Activated T-cell treated with anti-CD3 and anti-CD28 coated beads, Interleukin-2, amount 50 U/mL, for 72 hours (primary cell): ENCODE results near the gene ALKBH8. TPM values are rescaled to one million over a fixed set of nuclear protein-coding genes. Genes with fewer than 3 reads are reported as not detected.

ENCODE experiments used
- ATAC-seq, 2 donors: fragments of 150-1000 bp; cut with Tn5 transposase; replicated peaks in 1 of 2; 2 replicates each; pipeline ENCODE4 v1.10.0; 2021; ENCODE audit warnings: moderate library complexity in 2 of 2, mild to moderate bottlenecking in 1 of 2
- DNase-seq, 2 donors: peaks; one replicate each; pipeline ENCODE4 v3.0.0; 2021 to 2022; ENCODE audit warnings: mixed read lengths in 1 of 2
- H3K27ac Mint-ChIP-seq: one replicate; pipeline ENCODE4 v1.8.0; 2022; ENCODE audit warnings: mild to moderate bottlenecking, moderate library complexity, mixed read lengths
- H3K27me3 Mint-ChIP-seq: one replicate; pipeline ENCODE4 v1.8.0; 2022; ENCODE audit warnings: low read depth, mixed read lengths
- H3K36me3 Mint-ChIP-seq, 2 donors: one replicate each; pipeline ENCODE4 v1.8.0; 2022; ENCODE audit warnings: mixed read lengths in 2 of 2, mild to moderate bottlenecking in 1 of 2; ENCODE audit not compliant: insufficient read depth in 2 of 2
- H3K4me1 Mint-ChIP-seq: one replicate; pipeline ENCODE4 v1.8.0; 2022; ENCODE audit warnings: low read depth, mixed read lengths
- H3K4me3 Mint-ChIP-seq, 2 donors: one replicate each; pipeline ENCODE4 v1.8.0; 2022; ENCODE audit warnings: mild to moderate bottlenecking in 2 of 2, mixed read lengths in 2 of 2, moderate library complexity in 2 of 2
- H3K9me3 Mint-ChIP-seq, 2 donors: one replicate each; pipeline ENCODE4 v1.8.0; 2022; ENCODE audit warnings: mixed read lengths in 2 of 2
- total RNA-seq, 2 donors: library from RNA; stranded (reverse); gene quantifications; one replicate each; pipeline ENCODE4 v1.2.3, GENCODE V29; 2022

Gene ALKBH8
- total RNA-seq, result 10 to 100 TPM; 12.8 TPM

GRCh38 chr11:107565219-107565937, at the start of gene ALKBH8:
Gene ALKBH8 (minus strand): TSS chr11:107565735. CDS start chr11:107560893, 4,842 bp downstream.
- H3K27me3 Mint-ChIP-seq, result no peaks in the 10 kb centered on the region
- H3K36me3 Mint-ChIP-seq, result peaks cover 0 to 1% of the 10 kb centered on the region in 2 donors
- DNase-seq, result peak; percentile 82 to 86
- ATAC-seq, result peak; percentile 88 to 93
- H3K9me3 Mint-ChIP-seq, result no peaks in the 10 kb centered on the region
- H3K4me1 Mint-ChIP-seq, result peaks cover 55% of the 10 kb centered on the region
- H3K27ac Mint-ChIP-seq, result peak within 1 kb of the TSS; percentile 76
- H3K4me3 Mint-ChIP-seq, result peak within 1 kb of the TSS; percentile 87 to 95

GRCh38 chr11:107612445-107612844, 46.9 kb upstream of the ALKBH8 start:
- no peak for DNase-seq
- peaks cover 40% of the 10 kb centered on the region for H3K27me3 Mint-ChIP-seq
- no peaks in the 10 kb centered on the region for H3K36me3 Mint-ChIP-seq
- ATAC-seq, result no peak
- H3K4me1 Mint-ChIP-seq, result no peaks in the 10 kb centered on the region
- H3K9me3 Mint-ChIP-seq, result no peaks in the 10 kb centered on the region
- no peak overlapping the region for H3K27ac Mint-ChIP-seq
- no peak overlapping the region for H3K4me3 Mint-ChIP-seq

GRCh38 chr11:107609400-107610218, 44.1 kb upstream of the ALKBH8 start:
- H3K36me3 Mint-ChIP-seq, result no peaks in the 10 kb centered on the region
- no peaks in the 10 kb centered on the region for H3K9me3 Mint-ChIP-seq
- peaks cover 48% of the 10 kb centered on the region for H3K27me3 Mint-ChIP-seq
- no peaks in the 10 kb centered on the region for H3K4me1 Mint-ChIP-seq
- no peak overlapping the region for H3K4me3 Mint-ChIP-seq
- no peak for ATAC-seq
- DNase-seq, result no peak
- no peak overlapping the region for H3K27ac Mint-ChIP-seq

GRCh38 chr11:107608809-107609208, 43.3 kb upstream of the ALKBH8 start:
- Mint-ChIP-seq H3K36me3 (no peaks in the 10 kb centered on the region), H3K27ac (no peak overlapping the region), H3K27me3 (peaks cover 48% of the 10 kb centered on the region), H3K4me1 (no peaks in the 10 kb centered on the region), H3K4me3 (no peak overlapping the region), H3K9me3 (no peaks in the 10 kb centered on the region)
- DNase-seq (no peak), ATAC-seq (no peak)

- H3K36me3 Mint-ChIP-seq, result no peaks in the 10 kb centered on the region
- H3K27me3 Mint-ChIP-seq, result peaks cover 67% of the 10 kb centered on the region
- H3K4me3 Mint-ChIP-seq, result no peak overlapping the region
- DNase-seq, result no peak
- H3K9me3 Mint-ChIP-seq, result no peaks in the 10 kb centered on the region
- no peak overlapping the region for H3K27ac Mint-ChIP-seq
- no peak for ATAC-seq
- no peaks in the 10 kb centered on the region for H3K4me1 Mint-ChIP-seq
Observed at GRCh38 chr11:107606141-107606540, 40.6 kb upstream of the ALKBH8 start.

- no peaks in the 10 kb centered on the region for H3K9me3 Mint-ChIP-seq
- H3K27me3 Mint-ChIP-seq, result peaks cover 68% of the 10 kb centered on the region
- H3K36me3 Mint-ChIP-seq, result no peaks in the 10 kb centered on the region
- H3K27ac Mint-ChIP-seq, result no peak overlapping the region
- H3K4me3 Mint-ChIP-seq, result no peak overlapping the region
- DNase-seq (no peak), ATAC-seq (no peak)
- no peaks in the 10 kb centered on the region for H3K4me1 Mint-ChIP-seq
Observed at GRCh38 chr11:107605061-107606006, 39.8 kb upstream of the ALKBH8 start.

GRCh38 chr11:107598225-107599139, 32.9 kb upstream of the ALKBH8 start:
- DNase-seq (peak; percentile 16 to 23), ATAC-seq (peak; percentile 77 to 84)
- H3K36me3 Mint-ChIP-seq, result no peaks in the 10 kb centered on the region
- H3K4me3 Mint-ChIP-seq, result no peak overlapping the region
- peaks cover 80% of the 10 kb centered on the region for H3K27me3 Mint-ChIP-seq
- H3K27ac Mint-ChIP-seq, result no peak overlapping the region
- no peaks in the 10 kb centered on the region for H3K9me3 Mint-ChIP-seq
- no peaks in the 10 kb centered on the region for H3K4me1 Mint-ChIP-seq

- peaks cover 24% of the 10 kb centered on the region for H3K4me1 Mint-ChIP-seq
- no peak overlapping the region for H3K27ac Mint-ChIP-seq
- H3K27me3 Mint-ChIP-seq, result peaks cover 88% of the 10 kb centered on the region
- no peaks in the 10 kb centered on the region for H3K9me3 Mint-ChIP-seq
- ATAC-seq, result no peak
- no peak for DNase-seq
- peaks cover 2 to 3% of the 10 kb centered on the region in 2 donors for H3K36me3 Mint-ChIP-seq
- H3K4me3 Mint-ChIP-seq, result no peak overlapping the region
Observed at GRCh38 chr11:107594736-107595135, 29.2 kb upstream of the ALKBH8 start.

- Mint-ChIP-seq H3K4me1 (peaks cover 30% of the 10 kb centered on the region), H3K9me3 (peaks cover 2% of the 10 kb centered on the region in 2 donors)
Observed at GRCh38 chr11:107593951-107594350, 28.4 kb upstream of the ALKBH8 start.

GRCh38 chr11:107592813-107593212, 27.3 kb upstream of the ALKBH8 start:
- H3K36me3 Mint-ChIP-seq, result peaks cover 5 to 6% of the 10 kb centered on the region in 2 donors
- peaks cover 2% of the 10 kb centered on the region in 2 donors for H3K9me3 Mint-ChIP-seq
- peaks cover 96% of the 10 kb centered on the region for H3K27me3 Mint-ChIP-seq
- DNase-seq (no peak), ATAC-seq (no peak)
- H3K4me3 Mint-ChIP-seq, result peak overlapping the region; percentile 90 to 96
- no peak overlapping the region for H3K27ac Mint-ChIP-seq
- peaks cover 30% of the 10 kb centered on the region for H3K4me1 Mint-ChIP-seq

More at GRCh38 chr11:107593951-107594350, 28.4 kb upstream of the ALKBH8 start:
- ATAC-seq (no peak), DNase-seq (no peak)
- Mint-ChIP-seq H3K36me3 (peaks cover 3 to 4% of the 10 kb centered on the region in 2 donors), H3K27me3 (peaks cover 96% of the 10 kb centered on the region), H3K4me3 (no peak overlapping the region), H3K27ac (no peak overlapping the region)

- DNase-seq (no peak), ATAC-seq (peak; percentile 28 to 34)
- Mint-ChIP-seq H3K27ac (no peak overlapping the region), H3K4me1 (peaks cover 30% of the 10 kb centered on the region), H3K36me3 (peaks cover 5 to 6% of the 10 kb centered on the region in 2 donors), H3K4me3 (peak overlapping the region; percentile 90 to 96), H3K9me3 (peaks cover 2% of the 10 kb centered on the region in 2 donors), H3K27me3 (peaks cover 96% of the 10 kb centered on the region)
Observed at GRCh38 chr11:107592231-107592590, 26.7 kb upstream of the ALKBH8 start.
